Endothelial cell of umbilical vein (primary cell): ENCODE results near the gene NRG3.

ENCODE experiments used
- CTCF ChIP-seq, 2 donors: IDR thresholded peaks; 1 replicate in 1 of 2; 2 replicates in 1 of 2; pipeline ENCODE4 v1.5.1; 2011; ENCODE audit warnings: low read length in 2 of 2, mild to moderate bottlenecking in 2 of 2, moderate library complexity in 2 of 2, control low read depth in 1 of 2, inconsistent platforms in 1 of 2, low read depth in 1 of 2; ENCODE audit not compliant: insufficient read depth in 1 of 2; ENCODE audit errors: extremely low read depth in 1 of 2
- POLR2A ChIP-seq: IDR thresholded peaks from 2 replicates; pipeline ENCODE4 v1.6.1; 2012; ENCODE audit warnings: low read depth, mild to moderate bottlenecking, control low read depth, low read length

GRCh38 chr10:82942286-82943099 lies 1067.5 kb downstream of the NRG3 start:
- no peak for TF ChIP-seq POLR2A
- no peak for TF ChIP-seq CTCF (IDR thresholded peaks at IDR 0.05; ENCODE audit: extremely low read depth in 1 of 2, insufficient read depth in 1 of 2, low read depth in 1 of 2, low read length in 2 of 2)
